GM20000 (cell line): Measurements from ENCODE around the gene JUN.

ENCODE experiments used
- DNase-seq: peaks from one replicate; pipeline ENCODE4 v3.0.0; 2012; ENCODE audit warnings: low spot score
- CTCF ChIP-seq: IDR thresholded peaks from 2 replicates; pipeline ENCODE4 v1.5.1; 2012; ENCODE audit warnings: mild to moderate bottlenecking, control low read depth; ENCODE audit errors: extremely low read depth, missing control alignments

The JUN gene

GRCh38 chr1:58765441-58765840 lies 18.4 kb downstream of the JUN start:
- DNase-seq, result no peak
- TF ChIP-seq CTCF, result no peak

- TF ChIP-seq CTCF, result no peak
- DNase-seq, result no peak
These were observed 18.8 kb downstream of the JUN start for GRCh38 chr1:58765006-58765405.

GRCh38 chr1:58764294-58764978 lies 19.4 kb downstream of the JUN start:
- DNase-seq, result no peak
- no peak for TF ChIP-seq CTCF

- DNase-seq, result no peak
- no peak for TF ChIP-seq CTCF
These were observed 20.6 kb downstream of the JUN start for GRCh38 chr1:58763214-58763613.

GRCh38 chr1:58762806-58763205 lies 21.0 kb downstream of the JUN start:
- no peak for TF ChIP-seq CTCF
- no peak for DNase-seq

GRCh38 chr1:58755468-58755872 lies 28.4 kb downstream of the JUN start:
- TF ChIP-seq CTCF, result no peak
- peak; percentile 54 for DNase-seq

- no peak for DNase-seq
These were observed 29.0 kb downstream of the JUN start for GRCh38 chr1:58754683-58755467.

More at GRCh38 chr1:58754683-58755467, 29.0 kb downstream of the JUN start:
- TF ChIP-seq CTCF, result no peak
